Stimulated activated CD4-positive, alpha-beta T cell treated with anti-CD3 and anti-CD28 coated beads, TNF-alpha, amount 100 ng/mL, for 48 hours (primary cell): ENCODE measurements around the gene GBX2.

Source experiments
- DNase-seq, 3 donors: peaks; one replicate each; pipeline ENCODE4 v3.0.0-alpha.2; 2020; ENCODE audit warnings: low read depth in 3 of 3

GBX2 gene

GRCh38 chr2:236167297-236168109 is 683 bp downstream of the GBX2 start:
- no peak for DNase-seq

GRCh38 chr2:236166796-236167296 is 1.3 kb downstream of the GBX2 start:
- no peak for DNase-seq

- DNase-seq = no peak
Observed at GRCh38 chr2:236165842-236166795, 2.1 kb downstream of the GBX2 start.

GRCh38 chr2:236164925-236165841 is 3.0 kb downstream of the GBX2 start:
- no peak for DNase-seq

- no peak for DNase-seq
Observed at GRCh38 chr2:236164201-236164924, 3.8 kb downstream of the GBX2 start.

- DNase-seq = no peak
Observed at GRCh38 chr2:236163471-236164200, 4.5 kb downstream of the GBX2 start.

GRCh38 chr2:236162882-236163470 is 5.2 kb downstream of the GBX2 start:
- DNase-seq = no peak

- no peak for DNase-seq
Observed at GRCh38 chr2:236162031-236162845, 5.9 kb downstream of the GBX2 start.

- no peak for DNase-seq
Observed at GRCh38 chr2:236161531-236161930, 6.7 kb downstream of the GBX2 start.

GRCh38 chr2:236161082-236161462 is 7.1 kb downstream of the GBX2 start:
- DNase-seq = no peak

- DNase-seq = no peak
Observed at GRCh38 chr2:236160366-236161081, 7.7 kb downstream of the GBX2 start.

- DNase-seq = no peak
Observed at GRCh38 chr2:236159778-236160170, 8.4 kb downstream of the GBX2 start.

GRCh38 chr2:236158969-236159777 is 9.0 kb downstream of the GBX2 start:
- DNase-seq = no peak

GRCh38 chr2:236157815-236158498 is 10.2 kb downstream of the GBX2 start:
- DNase-seq = no peak

GRCh38 chr2:236157366-236157765 is 10.8 kb downstream of the GBX2 start:
- DNase-seq = no peak

- no peak for DNase-seq
Observed at GRCh38 chr2:236156860-236157194, 11.4 kb downstream of the GBX2 start.
